ENCODE results near the gene EGFLAM.

The EGFLAM gene

GRCh38 chr5:38442247-38442573, 183.9 kb downstream of the EGFLAM start:
- H3K36me3 ChIP-seq, result peaks cover 40% of the 10 kb centered on the region
- H3K4me3 ChIP-seq (ENCODE audit: low read depth, low read length), result no peak overlapping the region
- TF ChIP-seq, protein P1, sequence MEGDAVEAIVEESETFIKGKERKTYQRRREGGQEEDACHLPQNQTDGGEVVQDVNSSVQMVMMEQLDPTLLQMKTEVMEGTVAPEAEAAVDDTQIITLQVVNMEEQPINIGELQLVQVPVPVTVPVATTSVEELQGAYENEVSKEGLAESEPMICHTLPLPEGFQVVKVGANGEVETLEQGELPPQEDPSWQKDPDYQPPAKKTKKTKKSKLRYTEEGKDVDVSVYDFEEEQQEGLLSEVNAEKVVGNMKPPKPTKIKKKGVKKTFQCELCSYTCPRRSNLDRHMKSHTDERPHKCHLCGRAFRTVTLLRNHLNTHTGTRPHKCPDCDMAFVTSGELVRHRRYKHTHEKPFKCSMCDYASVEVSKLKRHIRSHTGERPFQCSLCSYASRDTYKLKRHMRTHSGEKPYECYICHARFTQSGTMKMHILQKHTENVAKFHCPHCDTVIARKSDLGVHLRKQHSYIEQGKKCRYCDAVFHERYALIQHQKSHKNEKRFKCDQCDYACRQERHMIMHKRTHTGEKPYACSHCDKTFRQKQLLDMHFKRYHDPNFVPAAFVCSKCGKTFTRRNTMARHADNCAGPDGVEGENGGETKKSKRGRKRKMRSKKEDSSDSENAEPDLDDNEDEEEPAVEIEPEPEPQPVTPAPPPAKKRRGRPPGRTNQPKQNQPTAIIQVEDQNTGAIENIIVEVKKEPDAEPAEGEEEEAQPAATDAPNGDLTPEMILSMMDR (IDR thresholded peaks at IDR 0.05; ENCODE audit: low read depth, low read length), result no peak
- no peak for DNase-seq
- H3K27ac ChIP-seq, result no peak overlapping the region
- no peaks in the 10 kb centered on the region for H3K9me3 ChIP-seq (ENCODE audit: severe bottlenecking)
- H3K27me3 ChIP-seq (ENCODE audit: insufficient read depth, low read depth, severe bottlenecking), result no peaks in the 10 kb centered on the region

DNA sequence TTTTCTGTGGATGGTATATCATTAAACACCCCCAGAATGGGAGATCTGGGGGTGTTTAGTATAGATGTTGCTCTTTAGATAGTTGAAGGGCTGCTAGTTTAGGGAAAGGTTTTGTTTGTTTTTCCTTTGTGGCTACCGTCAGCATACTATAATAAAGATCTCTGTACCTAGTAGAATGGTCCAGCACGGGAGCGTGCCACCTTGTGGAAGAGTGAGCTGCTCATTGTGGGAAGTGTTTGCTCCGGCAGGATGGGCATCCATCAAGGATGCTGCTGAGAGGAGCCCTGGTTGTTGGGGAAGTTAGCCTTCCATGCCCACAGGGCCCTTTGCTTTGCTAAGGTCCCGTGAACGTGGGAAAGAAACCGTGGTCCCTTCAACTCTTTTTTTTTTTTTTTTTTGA, 185.0 kb downstream of the EGFLAM start:
- no peak for DNase-seq
- TF ChIP-seq, protein P1 (IDR thresholded peaks at IDR 0.05; ENCODE audit: low read depth, low read length), result no peak
- H3K9me3 ChIP-seq (ENCODE audit: severe bottlenecking), result no peaks in the 10 kb centered on the region
- H3K36me3 ChIP-seq, result peaks cover 29% of the 10 kb centered on the region
- H3K4me3 ChIP-seq (ENCODE audit: low read depth, low read length), result no peak overlapping the region
- no peak overlapping the region for H3K27ac ChIP-seq
- no peaks in the 10 kb centered on the region for H3K27me3 ChIP-seq (ENCODE audit: insufficient read depth, low read depth, severe bottlenecking)

- TF ChIP-seq, protein P1 (IDR thresholded peaks at IDR 0.05; ENCODE audit: low read depth, low read length), result no peak
- Histone ChIP-seq H3K27me3 (ENCODE audit: insufficient read depth, low read depth, severe bottlenecking) (no peaks in the 10 kb centered on the region), H3K4me3 (ENCODE audit: low read depth, low read length) (no peak overlapping the region), H3K27ac (no peak overlapping the region), H3K9me3 (ENCODE audit: severe bottlenecking) (no peaks in the 10 kb centered on the region), H3K36me3 (peaks cover 14% of the 10 kb centered on the region; the same call in 1 of the 2 replicates)
- DNase-seq, result no peak
These were observed 187.1 kb downstream of the EGFLAM start for GRCh38 chr5:38445374-38446028.

- Histone ChIP-seq H3K36me3 (peaks cover 16% of the 10 kb centered on the region; the same call in 1 of the 2 replicates), H3K9me3 (ENCODE audit: severe bottlenecking) (no peaks in the 10 kb centered on the region), H3K4me3 (ENCODE audit: low read depth, low read length) (no peak overlapping the region), H3K27ac (no peak overlapping the region), H3K27me3 (ENCODE audit: insufficient read depth, low read depth, severe bottlenecking) (no peaks in the 10 kb centered on the region)
- no peak for DNase-seq
- TF ChIP-seq, protein P1 (IDR thresholded peaks at IDR 0.05; ENCODE audit: low read depth, low read length), result no peak
These were observed 187.7 kb downstream of the EGFLAM start for GRCh38 chr5:38446029-38446522.

- Histone ChIP-seq H3K27ac (no peak overlapping the region), H3K27me3 (ENCODE audit: insufficient read depth, low read depth, severe bottlenecking) (no peaks in the 10 kb centered on the region), H3K9me3 (ENCODE audit: severe bottlenecking) (no peaks in the 10 kb centered on the region), H3K36me3 (peaks cover 22% of the 10 kb centered on the region), H3K4me3 (ENCODE audit: low read depth, low read length) (no peak overlapping the region)
- TF ChIP-seq, protein P1 (IDR thresholded peaks at IDR 0.05; ENCODE audit: low read depth, low read length), result no peak
- DNase-seq, result no peak
These were observed 188.7 kb downstream of the EGFLAM start for GRCh38 chr5:38447056-38447455.

GRCh38 chr5:38447786-38448185, 189.4 kb downstream of the EGFLAM start:
- H3K36me3 ChIP-seq, result peaks cover 29% of the 10 kb centered on the region
- H3K4me3 ChIP-seq (ENCODE audit: low read depth, low read length), result no peak overlapping the region
- DNase-seq, result no peak
- H3K27ac ChIP-seq, result no peak overlapping the region
- TF ChIP-seq, protein P1 (IDR thresholded peaks at IDR 0.05; ENCODE audit: low read depth, low read length), result no peak
- H3K9me3 ChIP-seq (ENCODE audit: severe bottlenecking), result no peaks in the 10 kb centered on the region
- no peaks in the 10 kb centered on the region for H3K27me3 ChIP-seq (ENCODE audit: insufficient read depth, low read depth, severe bottlenecking)
